A549 treated with CpdA at 1 μM for 4 hours (cell line): ENCODE data around the gene SEC11A. TPM values are rescaled to one million over a fixed set of nuclear protein-coding genes. Genes with fewer than 3 reads are reported as not detected.

Experiments used
- total RNA-seq: library from RNA; stranded (reverse); fragments of 200-300 nt; extraction: Qiagen RNA extraction; gene quantifications from 5 replicates; pipeline ENCODE4 v1.2.3, GENCODE V29; 2022; ENCODE audit warnings: low read depth

SEC11A gene
- 322 to 463 TPM (median 332 TPM) in 5 replicates for total RNA-seq

GRCh38 chr15:84716036-84716732 lies at the start of gene SEC11A:
Gene SEC11A (minus strand): TSS chr15:84716139. CDS start chr15:84716075, 64 bp downstream.

GRCh38 chr15:84748274-84749110 lies 32.6 kb upstream of the SEC11A start, which contains the start of gene ZNF592:
Gene ZNF592 (plus strand): TSS chr15:84748592. CDS start chr15:84782676, 34,084 bp downstream.

GRCh38 chr15:84658080-84658787 lies 57.7 kb downstream of the SEC11A start, which contains the start of gene NMB:
Gene NMB (minus strand): TSS chr15:84658199. CDS start chr15:84658152, 47 bp downstream.

GRCh38 chr15:84653910-84654688 lies 61.8 kb downstream of the SEC11A start, which contains the start of gene WDR73:
Gene WDR73 (minus strand): TSS chr15:84654283. CDS start chr15:84654274, 9 bp downstream.

Other genes with a start within 250 kb of the SEC11A start
- 13.1 to 17.1 TPM (median 14.9 TPM) in 5 replicates for gene ZSCAN2, start 115.1 kb downstream of the SEC11A start, total RNA-seq
- gene WDR73, start 61.9 kb downstream of the SEC11A start, total RNA-seq: 38.9 to 54.0 TPM (median 40.3 TPM) in 5 replicates
- 15.2 to 25.8 TPM (median 23.7 TPM) in 5 replicates for gene NMB, start 57.9 kb downstream of the SEC11A start, total RNA-seq
- 16.8 to 22.3 TPM (median 21.8 TPM) in 5 replicates for gene ZNF592, start 32.5 kb upstream of the SEC11A start, total RNA-seq
- gene ALPK3, start 101.2 kb upstream of the SEC11A start, total RNA-seq: 0.03 to 0.21 TPM (median 0.10 TPM) in 5 replicates
- gene SLC28A1, start 168.5 kb upstream of the SEC11A start, total RNA-seq: 0.02 to 0.06 TPM (median 0.05 TPM) in 3 of 5 replicates, not detected in the others